Adipose tissue (tissue), 3 donors: Measurements from ENCODE around the gene KRTAP5-8. TPM values are rescaled to one million over a fixed set of nuclear protein-coding genes. Genes with fewer than 3 reads are reported as not detected.
"Not testable (repeated sequence)": the region's sequence is repeated elsewhere in the genome, so short reads cannot be mapped to it uniquely, and the experiment has no call there.

Source experiments
- H3K27ac ChIP-seq: one replicate; pipeline ENCODE4 v1.5.1; 2013; ENCODE audit warnings: low read depth, low read length
- WGBS, 3 donors: extraction: QIAGEN DNeasy Blood & Tissue Kit; methylation state at CpG; one replicate each; pipeline ENCODE4 v1.1.7; 2013; 5-methylcytosine and 5-hydroxymethylcytosine counted together
- polyA plus RNA-seq, 3 donors: library from polyadenylated mRNA; stranded (reverse); fragments of 200-250 nt; gene quantifications; one replicate each; pipeline ENCODE4 v1.2.3, GENCODE V29; 2013
- donor health status: healthy with polysubstance abuse.
- donor health status: Bipolar disorder and iron deficiency.
- donor health status: healthy.

KRTAP5-8 gene, protein sequence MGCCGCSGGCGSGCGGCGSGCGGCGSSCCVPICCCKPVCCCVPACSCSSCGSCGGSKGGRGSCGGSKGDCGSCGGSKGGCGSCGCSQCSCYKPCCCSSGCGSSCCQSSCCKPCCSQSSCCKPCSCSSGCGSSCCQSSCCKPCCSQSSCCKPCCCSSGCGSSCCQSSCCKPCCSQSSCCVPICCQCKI
- not detected for polyA plus RNA-seq

DNA sequence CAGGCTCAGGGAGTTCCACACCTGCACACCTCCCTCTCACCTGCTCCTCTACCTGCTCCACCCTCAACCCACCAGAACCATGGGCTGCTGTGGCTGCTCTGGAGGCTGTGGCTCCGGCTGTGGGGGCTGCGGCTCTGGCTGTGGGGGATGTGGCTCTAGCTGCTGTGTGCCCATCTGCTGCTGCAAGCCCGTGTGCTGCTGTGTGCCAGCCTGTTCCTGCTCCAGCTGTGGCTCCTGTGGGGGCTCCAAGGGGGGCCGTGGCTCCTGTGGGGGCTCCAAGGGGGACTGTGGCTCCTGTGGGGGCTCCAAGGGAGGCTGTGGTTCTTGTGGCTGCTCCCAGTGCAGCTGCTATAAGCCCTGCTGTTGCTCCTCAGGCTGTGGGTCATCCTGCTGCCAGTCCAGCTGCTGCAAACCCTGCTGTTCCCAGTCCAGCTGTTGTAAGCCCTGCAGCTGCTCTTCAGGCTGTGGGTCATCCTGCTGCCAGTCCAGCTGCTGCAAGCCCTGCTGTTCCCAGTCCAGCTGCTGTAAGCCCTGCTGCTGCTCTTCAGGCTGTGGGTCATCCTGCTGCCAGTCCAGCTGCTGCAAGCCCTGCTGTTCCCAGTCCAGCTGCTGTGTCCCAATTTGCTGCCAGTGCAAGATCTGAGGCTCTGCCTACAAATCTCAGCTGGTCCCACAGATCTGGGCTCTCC lies at the start of gene KRTAP5-8:
Gene KRTAP5-8, plus strand, starts transcription at position 49 of the 689 bp plus-strand sequence. Its CDS starts 31 bp downstream, at position 80.
- WGBS, 3 donors, result 52 to 81% (median 53%) methylated on average over 4 of the region's 4 CpGs
- H3K27ac ChIP-seq, result not testable (repeated sequence)

DNA sequence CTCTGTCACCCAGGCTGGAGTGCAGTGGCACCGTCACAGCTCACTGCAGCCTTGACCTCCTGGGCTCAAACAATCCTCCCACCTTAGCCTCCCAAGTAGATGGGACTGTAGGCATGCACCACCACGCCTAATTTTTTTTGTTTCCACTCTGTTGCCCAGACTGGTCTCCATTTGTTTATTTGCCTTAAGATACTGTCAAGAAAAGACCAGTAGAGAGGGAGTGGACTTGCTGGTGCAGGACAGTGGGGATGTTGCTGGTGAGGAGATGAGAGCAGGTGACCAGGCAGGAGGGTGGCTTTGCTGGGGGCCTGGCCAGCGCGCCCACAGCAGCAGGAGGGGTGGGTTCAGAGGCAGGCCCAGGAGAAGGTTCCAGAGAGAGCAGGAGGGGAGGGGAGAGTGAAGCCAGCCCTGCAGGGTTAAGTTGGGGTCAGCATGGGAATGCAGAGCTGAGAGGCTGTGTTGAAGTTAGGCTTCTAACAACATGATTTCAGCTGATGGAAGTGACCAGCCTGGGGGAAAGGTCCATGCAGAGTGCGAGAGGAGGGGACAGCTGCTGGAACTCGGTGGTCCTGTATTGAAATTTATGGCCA lies 49.0 kb upstream of the KRTAP5-8 start:
- no peak overlapping the region for H3K27ac ChIP-seq
- 72 to 86% (median 85%) methylated on average over 6 of the region's 6 CpGs for WGBS, 3 donors

DNA sequence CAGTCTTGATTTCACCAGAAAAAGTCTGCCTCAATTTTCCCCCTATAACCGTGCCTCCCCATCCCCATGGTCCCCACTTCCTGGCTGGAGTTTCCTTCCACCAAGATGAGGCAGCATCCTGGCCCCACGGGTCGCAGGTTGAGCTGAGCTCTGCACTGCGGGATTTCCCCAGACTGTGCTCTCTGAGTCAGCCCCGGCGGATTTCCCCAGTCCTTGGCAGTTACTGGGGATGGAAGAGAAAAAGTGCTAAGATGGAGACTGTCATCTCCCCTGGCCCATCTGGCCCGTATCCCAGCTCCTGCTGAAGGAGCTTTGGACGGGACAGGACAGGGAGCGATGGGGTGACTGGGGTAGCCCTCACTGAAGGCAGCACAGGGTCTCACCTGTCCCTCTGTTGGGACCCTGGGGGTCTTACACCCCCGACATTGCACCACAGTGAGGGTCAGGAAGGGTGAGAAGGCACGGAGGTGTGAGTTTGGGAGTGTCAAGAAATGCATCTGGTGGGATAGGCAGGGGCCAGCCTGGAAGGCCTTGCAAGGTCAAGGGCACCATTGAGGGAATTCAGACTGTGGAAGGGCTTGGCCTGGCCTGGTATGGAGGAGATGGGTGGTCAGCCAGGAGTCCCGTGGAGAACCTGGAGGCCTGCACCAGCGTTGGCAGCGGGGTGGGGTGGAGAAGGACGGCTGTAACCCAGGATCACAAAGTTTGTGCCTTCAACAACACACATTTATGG lies 48.3 kb upstream of the KRTAP5-8 start:
- 69 to 82% (median 70%) methylated on average over 15 of the region's 15 CpGs for WGBS, 3 donors
- H3K27ac ChIP-seq, result no peak overlapping the region

DNA sequence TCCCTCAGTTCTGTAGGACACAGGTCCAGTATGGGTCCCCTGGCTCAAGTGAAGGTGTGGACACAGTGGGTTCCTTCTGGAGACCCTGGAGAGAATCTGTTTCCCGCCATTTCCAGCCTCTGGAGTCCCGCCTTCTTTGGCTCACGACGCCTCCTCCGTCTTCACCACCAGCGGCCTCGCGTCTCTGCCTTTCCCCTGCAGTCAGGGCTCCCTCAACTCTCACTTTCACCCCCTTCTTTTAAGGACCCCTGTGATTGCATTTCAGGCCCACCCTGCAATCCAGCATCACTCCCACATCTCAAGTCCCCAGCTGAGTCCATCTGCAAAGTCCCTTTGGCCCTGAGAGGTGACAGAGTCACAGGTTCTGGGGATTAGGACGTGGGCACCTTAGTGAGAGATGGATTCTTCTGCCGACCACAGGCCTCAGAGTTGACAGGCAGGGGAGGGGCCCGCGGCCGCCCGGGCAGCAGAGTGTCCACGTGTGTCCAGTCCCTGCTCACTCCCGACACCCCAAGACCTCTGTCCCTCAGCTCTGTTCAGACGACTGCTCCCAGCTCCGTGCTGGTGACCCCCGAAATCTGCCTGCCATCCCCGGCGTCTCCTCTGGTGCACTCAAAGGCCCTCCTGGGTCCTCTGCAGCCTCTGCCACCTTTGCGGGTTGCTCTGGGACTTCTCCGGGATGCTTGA lies 47.6 kb upstream of the KRTAP5-8 start:
- H3K27ac ChIP-seq, result no peak overlapping the region
- WGBS, 3 donors, result 91 to 97% (median 93%) methylated on average over 23 of the region's 23 CpGs

DNA sequence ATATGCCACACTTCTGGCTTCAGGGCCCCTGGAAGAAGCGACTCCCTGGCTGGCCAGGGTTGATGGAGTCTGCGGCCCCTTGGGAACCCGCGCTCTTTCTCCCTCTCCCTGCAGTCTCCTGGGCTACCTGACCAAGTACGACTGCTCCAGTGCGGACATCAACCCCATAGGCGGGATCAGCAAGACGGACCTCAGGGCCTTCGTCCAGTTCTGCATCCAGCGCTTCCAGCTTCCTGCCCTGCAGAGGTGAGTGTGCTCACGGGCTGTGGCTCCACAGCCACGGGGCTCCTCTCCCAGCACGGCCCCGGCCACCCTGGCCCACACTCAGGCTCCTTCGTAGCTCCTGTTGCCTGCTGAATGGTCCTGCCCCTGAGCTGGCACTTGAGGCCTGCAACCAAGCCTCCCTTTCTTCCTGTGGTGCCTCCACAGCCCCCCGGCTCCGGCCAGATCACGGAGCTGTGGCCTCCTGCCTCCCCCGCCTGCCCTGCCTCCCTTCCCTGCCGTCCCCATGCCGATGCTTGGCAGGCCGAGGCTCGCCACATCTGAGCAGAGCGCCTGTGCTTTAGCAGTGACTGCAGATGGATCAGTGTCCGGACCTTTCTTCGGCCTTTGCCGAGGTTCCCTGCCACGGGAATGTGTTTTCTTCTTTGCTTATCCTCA lies 47.0 kb upstream of the KRTAP5-8 start:
- 95 to 98% (median 96%) methylated on average over 24 to 28 of the region's 28 CpGs for WGBS, 3 donors
- no peak overlapping the region for H3K27ac ChIP-seq

DNA sequence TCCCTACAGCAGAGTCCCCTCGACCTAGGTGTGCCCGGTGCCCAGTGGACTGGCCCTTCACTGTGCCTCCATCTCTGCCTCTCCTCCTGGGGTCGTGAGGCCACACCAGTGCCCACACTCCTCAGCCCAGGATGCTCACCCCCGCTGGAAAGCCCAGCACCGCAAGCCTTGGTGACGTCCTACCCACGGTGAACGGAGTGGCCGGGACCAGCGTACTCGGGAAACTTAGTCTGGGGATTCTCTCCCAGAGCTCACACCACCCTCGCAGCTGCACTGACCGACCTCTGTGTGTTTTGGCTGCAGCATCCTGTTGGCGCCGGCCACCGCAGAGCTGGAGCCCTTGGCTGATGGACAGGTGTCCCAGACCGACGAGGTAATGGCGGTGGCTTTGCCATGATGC lies 46.3 kb upstream of the KRTAP5-8 start:
- 93 to 94% (median 93%) methylated on average over 19 of the region's 19 CpGs for WGBS, 3 donors
- H3K27ac ChIP-seq, result no peak overlapping the region

DNA sequence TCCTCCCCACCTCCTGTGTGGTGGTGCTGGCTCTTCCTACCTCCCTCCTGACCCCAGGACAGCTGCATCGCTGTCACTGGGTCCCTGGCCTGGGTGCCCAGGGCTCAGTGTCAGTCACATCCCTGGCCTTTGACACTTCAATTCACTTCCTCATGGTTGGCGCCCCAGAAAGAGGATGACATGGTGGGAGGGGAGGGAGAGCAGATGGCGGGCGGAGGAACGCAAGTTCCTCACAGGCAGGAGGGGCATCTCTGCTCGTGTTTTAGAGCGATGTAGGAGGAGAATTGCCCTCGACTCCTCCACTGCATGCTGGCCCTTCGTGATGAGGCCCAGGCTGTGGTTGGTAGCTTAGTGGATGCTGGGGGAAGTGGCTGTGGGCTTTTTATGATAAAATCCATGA lies 45.9 kb upstream of the KRTAP5-8 start:
- no peak overlapping the region for H3K27ac ChIP-seq
- 84 to 92% (median 91%) methylated on average over 9 of the region's 9 CpGs for WGBS, 3 donors

DNA sequence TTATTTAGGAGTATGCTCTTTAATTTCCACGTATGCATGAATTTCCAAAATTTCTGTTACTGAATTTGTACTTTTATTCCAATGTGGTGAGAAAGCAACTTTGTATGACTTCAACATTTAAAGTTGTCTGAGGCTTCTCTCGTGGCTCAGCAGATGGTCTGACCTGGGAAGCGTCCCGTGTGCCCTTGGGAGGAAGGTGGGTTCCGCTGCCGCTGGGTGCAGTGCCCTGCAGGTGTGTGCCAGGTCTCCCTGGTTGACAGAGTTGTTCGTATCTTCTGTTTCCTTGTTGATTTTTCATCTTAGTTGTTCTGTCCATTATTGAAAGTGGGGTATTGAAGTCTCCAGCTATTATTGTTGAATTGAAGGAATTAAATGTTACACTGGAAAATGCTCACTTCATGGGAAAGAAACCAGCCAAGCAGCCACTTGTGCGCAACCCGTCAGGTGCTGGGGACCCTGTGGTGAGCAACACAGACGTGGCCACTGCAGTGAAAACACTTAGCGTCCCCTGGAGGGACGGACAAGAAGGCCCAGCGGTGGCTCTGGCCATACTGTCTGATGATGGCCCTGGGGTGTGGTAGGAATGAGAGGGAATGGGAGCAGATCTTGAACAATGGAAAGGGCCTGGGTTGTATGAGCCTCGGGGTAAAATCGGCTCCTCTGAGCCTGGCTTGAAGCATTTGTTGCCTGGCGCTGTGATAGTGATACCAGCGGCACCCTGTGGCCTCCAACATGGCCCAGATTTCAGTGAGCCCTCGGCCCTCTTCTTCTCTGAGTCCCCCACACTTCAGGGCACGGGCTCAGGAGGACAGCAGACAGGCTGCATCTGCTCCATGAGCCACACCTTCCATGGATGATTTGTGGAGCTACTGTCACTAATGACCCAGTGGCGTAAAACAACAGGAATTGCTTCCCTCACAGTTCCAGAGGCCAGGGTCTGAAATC lies 42.3 kb upstream of the KRTAP5-8 start:
- 95 to 96% (median 95%) methylated on average over 20 of the region's 20 CpGs for WGBS, 3 donors

DNA sequence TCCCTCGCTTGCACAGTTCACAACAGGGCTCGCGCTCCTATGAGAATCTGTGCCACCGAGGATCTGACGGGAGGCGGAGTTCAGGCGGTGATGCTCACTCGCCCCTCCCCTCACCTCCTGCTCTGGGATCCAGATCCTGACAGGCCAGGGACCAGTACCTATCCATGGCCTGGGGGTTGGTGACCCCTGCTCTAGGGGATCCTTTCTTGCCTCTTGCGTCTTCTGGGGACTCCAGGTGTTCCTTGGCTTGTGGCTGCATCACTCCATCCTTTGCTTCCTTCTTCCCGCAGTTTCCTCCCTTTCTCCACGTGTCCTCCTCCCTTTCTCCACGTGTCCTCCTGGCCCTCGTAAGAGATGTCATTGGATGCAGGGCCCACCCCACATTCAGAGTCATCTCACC lies 41.4 kb upstream of the KRTAP5-8 start:
- H3K27ac ChIP-seq, result no peak overlapping the region
- WGBS, 3 donors, result 97 to 98% (median 97%) methylated on average over 13 of the region's 13 CpGs

More for the DNA sequence above, 42.3 kb upstream of the KRTAP5-8 start:
- H3K27ac ChIP-seq, result no peak overlapping the region

DNA sequence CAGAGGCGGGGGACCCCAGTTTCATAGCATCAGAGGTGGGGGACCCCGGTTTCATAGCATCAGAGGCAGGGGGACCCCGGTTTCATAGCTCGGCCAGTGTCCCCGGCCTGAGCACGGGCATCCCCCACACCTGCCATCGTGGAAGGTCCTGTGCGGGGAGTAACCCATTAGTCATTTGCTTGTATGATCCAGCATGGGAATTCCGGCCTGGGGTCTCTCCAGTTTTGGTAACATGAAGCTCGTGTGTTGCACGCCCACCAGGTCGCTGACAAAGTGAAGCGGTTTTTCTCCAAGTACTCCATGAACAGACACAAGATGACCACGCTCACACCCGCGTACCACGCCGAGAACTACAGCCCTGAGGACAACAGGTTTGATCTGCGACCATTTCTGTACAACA lies 39.7 kb upstream of the KRTAP5-8 start:
- H3K27ac ChIP-seq, result no peak overlapping the region
- WGBS, 3 donors, result 94 to 98% (median 98%) methylated on average over 19 of the region's 19 CpGs

DNA sequence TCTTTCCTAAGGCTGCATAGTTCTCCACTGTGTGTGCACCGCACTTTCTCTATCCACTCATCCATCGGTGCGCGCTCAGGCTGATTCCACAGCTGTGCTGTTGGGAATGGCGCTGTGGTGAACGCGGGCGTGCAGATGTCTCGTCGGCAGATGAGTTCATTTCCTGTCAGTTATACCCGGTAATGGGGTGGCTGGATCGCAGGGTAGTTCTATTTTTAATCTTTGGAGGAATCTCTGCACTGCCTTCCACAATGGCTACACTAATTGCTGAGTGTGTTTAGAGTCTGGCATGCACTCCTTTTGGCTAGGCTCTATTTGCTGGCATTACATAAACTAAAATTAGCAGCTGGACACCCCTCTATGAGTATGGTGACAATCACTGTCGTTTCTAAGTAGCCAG lies 38.7 kb upstream of the KRTAP5-8 start:
- 60 to 80% (median 63%) methylated on average over 13 of the region's 13 CpGs for WGBS, 3 donors
- no peak overlapping the region for H3K27ac ChIP-seq

DNA sequence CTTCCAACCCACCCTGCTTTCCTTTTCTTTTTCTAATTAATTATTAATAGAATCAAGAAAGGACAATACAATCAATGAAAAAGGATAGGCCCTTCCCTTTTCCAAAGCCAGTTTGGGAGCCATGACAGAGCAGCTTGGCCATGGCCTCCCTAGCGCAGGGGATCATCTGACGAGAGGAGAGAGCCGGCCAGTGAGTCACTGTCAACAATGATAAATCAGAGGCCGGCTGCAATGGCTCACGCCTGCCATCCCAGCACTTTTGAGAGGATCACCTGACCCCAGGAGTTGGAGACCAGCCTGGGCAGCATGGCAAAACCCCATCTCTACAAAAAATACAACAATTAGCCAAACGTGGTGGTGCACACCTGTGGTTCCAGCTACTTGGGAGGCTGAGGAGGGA lies 38.3 kb upstream of the KRTAP5-8 start:
- no peak overlapping the region for H3K27ac ChIP-seq
- 91 to 95% (median 94%) methylated on average over 6 of the region's 6 CpGs for WGBS, 3 donors

DNA sequence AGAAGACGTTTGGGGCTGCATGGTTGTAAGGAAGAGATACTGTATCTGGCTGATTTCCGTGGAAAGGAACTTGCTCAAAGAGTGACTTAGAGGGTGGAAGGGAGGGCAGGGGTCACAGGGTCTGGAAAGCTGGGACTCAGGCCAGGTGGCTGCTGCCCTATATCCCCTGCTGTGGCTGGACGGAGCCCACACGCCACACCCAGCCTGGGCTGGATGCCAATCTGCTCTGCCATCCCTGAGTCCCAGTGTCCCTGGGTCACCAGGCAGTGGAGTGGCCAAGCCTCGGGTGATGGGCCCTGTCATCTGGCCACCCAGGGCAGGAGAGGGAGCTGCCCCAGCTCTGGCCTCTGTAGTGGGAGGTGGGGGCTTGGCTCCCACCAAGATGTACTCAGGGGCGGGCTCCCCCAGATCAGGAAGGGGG lies 37.2 kb upstream of the KRTAP5-8 start:
- WGBS, 3 donors, result 53 to 67% (median 66%) methylated on average over 6 of the region's 6 CpGs
- no peak overlapping the region for H3K27ac ChIP-seq

DNA sequence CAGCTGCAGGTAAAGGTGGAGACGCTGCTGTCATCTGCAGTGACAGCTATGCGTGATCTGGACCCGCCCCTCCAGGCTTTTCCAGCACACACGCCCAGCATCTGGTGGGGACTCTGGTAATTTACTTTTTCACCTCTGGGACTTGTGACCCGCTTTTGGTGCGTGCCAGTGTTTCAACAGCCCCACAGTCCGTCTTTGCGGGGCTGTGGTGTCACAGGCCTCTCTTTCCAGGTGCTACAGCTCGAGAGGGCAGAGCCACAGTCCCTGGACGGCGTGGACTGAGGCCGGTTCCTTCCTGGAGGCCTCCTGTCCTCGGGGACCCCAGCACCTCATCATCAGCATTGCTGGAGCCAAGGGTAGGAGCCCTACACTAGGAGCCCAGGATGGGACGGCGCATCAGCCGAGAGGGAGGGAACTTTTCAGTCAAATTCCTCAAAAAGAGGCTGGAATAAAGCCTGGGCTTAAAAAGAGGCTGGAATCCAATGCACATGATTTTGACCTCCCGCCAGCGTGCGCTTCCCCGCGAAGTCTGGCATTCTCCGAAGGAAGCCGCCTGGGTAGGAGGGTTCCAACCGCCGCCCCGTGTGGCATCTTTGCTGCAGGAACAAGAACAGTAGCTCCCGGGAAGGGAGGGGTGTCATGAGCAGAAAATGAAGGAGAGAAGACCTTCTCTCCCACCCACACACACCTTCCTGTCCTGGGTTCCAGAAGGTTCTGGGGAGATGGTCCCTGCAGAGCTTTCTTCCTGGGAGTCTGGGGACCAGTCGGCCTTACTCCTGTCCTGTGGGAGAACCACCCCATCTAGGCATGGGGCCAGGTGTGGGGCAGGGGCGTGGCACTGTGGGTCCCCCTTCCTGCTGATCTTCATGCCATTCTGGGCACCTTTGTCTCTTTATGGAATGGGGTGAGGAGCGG lies 36.5 kb upstream of the KRTAP5-8 start:
- no peak overlapping the region for H3K27ac ChIP-seq

DNA sequence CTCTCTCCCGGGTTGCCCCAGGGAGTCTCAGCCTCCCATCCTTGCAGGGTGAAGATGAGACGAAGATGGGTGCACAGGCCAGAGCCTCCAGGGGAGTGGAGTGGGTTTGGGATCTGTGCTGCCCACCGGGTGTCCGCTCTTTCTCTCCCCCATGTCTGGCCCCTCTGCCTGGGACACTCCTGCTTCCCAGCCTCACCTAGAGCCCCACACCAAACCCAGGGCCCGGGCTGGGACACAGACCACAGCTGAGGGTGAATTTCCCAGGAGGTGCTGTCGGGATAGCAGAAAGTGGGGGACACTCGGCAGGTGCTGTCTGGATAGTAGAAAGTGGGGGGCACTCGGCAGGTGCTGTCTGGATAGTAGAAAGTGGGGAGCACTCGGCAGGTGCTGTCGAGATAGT lies 35.8 kb upstream of the KRTAP5-8 start:
- no peak overlapping the region for H3K27ac ChIP-seq
- WGBS, 3 donors, result 91 to 96% (median 94%) methylated on average over 10 of the region's 10 CpGs

More for the DNA sequence above, 36.5 kb upstream of the KRTAP5-8 start:
- 90 to 95% (median 92%) methylated on average over 30 of the region's 30 CpGs for WGBS, 3 donors

DNA sequence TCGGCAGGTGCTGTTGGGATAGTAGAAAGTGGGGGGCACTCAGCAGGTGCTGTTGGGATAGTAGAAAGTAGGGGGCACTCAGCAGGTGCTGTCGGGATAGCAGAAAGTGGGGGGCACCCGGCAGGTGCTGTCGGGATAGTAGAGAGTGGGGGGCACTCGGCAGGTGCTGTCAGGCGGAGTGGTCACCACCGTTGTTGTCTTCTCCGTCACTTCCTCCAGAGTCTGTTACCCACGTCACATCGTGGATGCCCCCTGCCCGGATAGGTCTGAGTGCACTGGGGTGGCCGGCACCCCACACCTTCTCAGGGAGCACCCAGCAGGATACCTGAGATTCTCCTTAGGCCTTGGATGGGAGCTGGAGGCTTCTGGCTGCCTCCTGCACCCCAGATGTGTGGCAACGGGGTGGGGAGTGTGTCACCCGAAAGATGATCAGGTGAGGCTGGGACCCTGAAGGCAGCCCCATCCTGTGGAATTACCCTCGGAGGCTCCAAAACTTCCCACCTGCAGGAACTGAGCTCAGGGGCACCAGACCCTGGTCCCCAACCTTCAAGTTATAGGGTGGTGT lies 34.9 kb upstream of the KRTAP5-8 start:
- 93 to 96% (median 96%) methylated on average over 14 to 15 of the region's 15 CpGs for WGBS, 3 donors

More for the DNA sequence above, 34.9 kb upstream of the KRTAP5-8 start:
- no peak overlapping the region for H3K27ac ChIP-seq
